22Rv1 (cell line): ENCODE data around the gene IPP.

ENCODE experiments used
- ZFX ChIP-seq: fragments of 450-650 bp; IDR thresholded peaks from 2 replicates; pipeline ENCODE4 v1.6.1; 2017; ENCODE audit warnings: antibody characterized with exemption, borderline replicate concordance
- TF ChIP-seq, protein P1 (sequence below): fragments of 450-650 bp; IDR thresholded peaks from 2 replicates; pipeline ENCODE4 v1.5.1; 2017; ENCODE audit warnings: mild to moderate bottlenecking

DNA sequence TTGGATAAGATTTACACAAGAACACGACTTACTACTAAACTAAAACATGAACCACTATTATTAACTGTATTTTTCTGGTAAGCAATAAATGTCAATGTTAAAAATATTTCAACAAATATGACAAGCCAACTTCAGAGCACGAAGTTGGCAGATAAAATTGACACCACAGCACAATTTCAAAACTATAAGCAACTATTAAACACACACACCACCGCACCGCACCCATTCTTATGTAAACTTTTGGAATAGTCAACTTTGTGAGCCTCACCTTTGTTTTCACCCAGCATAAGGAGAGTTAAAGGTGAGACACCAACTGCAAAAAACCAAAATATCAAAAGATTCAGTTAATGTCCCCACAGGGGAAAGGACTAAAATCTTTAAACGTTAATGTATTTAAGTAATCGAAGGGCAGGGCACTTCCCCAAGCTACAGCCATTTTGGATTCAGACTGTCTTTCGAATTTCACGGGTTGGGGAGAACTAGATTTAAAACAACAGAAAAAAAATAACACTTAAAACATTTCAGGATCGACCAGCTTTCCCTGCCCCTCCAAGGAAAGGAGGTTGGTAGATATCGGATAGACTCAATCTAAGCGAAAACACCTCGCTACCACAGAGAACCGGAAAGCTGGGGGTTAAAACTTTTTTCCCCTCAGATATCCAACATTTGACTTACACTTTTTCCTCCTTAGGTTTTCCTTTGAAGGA, 65.0 kb downstream of the IPP start:
- TF ChIP-seq, protein P1, sequence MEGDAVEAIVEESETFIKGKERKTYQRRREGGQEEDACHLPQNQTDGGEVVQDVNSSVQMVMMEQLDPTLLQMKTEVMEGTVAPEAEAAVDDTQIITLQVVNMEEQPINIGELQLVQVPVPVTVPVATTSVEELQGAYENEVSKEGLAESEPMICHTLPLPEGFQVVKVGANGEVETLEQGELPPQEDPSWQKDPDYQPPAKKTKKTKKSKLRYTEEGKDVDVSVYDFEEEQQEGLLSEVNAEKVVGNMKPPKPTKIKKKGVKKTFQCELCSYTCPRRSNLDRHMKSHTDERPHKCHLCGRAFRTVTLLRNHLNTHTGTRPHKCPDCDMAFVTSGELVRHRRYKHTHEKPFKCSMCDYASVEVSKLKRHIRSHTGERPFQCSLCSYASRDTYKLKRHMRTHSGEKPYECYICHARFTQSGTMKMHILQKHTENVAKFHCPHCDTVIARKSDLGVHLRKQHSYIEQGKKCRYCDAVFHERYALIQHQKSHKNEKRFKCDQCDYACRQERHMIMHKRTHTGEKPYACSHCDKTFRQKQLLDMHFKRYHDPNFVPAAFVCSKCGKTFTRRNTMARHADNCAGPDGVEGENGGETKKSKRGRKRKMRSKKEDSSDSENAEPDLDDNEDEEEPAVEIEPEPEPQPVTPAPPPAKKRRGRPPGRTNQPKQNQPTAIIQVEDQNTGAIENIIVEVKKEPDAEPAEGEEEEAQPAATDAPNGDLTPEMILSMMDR = no peak
- TF ChIP-seq ZFX = no peak
